Stromal cell of bone marrow (primary cell): ENCODE results near the gene SLC10A3.

Experiments used
- DNase-seq: peaks from one replicate; pipeline ENCODE4 v3.0.0-alpha.2; 2012; ENCODE audit warnings: low read depth

The SLC10A3 gene

GRCh38 chrX:154483325-154483724 is 7.1 kb downstream of the SLC10A3 start:
- DNase-seq: no peak

- no peak for DNase-seq
These were observed 7.6 kb downstream of the SLC10A3 start for GRCh38 chrX:154482786-154483185.

- DNase-seq: no peak
These were observed 8.4 kb downstream of the SLC10A3 start for GRCh38 chrX:154481911-154482601.

- no peak for DNase-seq
These were observed 9.2 kb downstream of the SLC10A3 start for GRCh38 chrX:154481195-154481594.

- peak; percentile 62 for DNase-seq
These were observed 11.5 kb downstream of the SLC10A3 start, which contains the start of gene LAGE3 for GRCh38 chrX:154478728-154479622. Gene LAGE3, minus strand, starts transcription at chrX:154479281. Its CDS starts 366 bp downstream, at chrX:154478915.

GRCh38 chrX:154477891-154478477 is 12.4 kb downstream of the SLC10A3 start:
- DNase-seq: no peak

GRCh38 chrX:154476821-154477220 is 13.6 kb downstream of the SLC10A3 start:
- DNase-seq: no peak

GRCh38 chrX:154473683-154474082 is 16.7 kb downstream of the SLC10A3 start:
- no peak for DNase-seq

- no peak for DNase-seq
These were observed 17.5 kb downstream of the SLC10A3 start for GRCh38 chrX:154472685-154473632.

GRCh38 chrX:154471839-154472684 is 18.4 kb downstream of the SLC10A3 start:
- no peak for DNase-seq

GRCh38 chrX:154470914-154471568 is 19.4 kb downstream of the SLC10A3 start:
- no peak for DNase-seq

GRCh38 chrX:154470434-154470833 is 20.0 kb downstream of the SLC10A3 start:
- DNase-seq: no peak

- no peak for DNase-seq
These were observed 20.5 kb downstream of the SLC10A3 start for GRCh38 chrX:154469880-154470279.

- DNase-seq: no peak
These were observed 21.3 kb downstream of the SLC10A3 start for GRCh38 chrX:154469114-154469513.

- DNase-seq: no peak
These were observed 22.2 kb downstream of the SLC10A3 start for GRCh38 chrX:154468217-154468616.

GRCh38 chrX:154467556-154467955 is 22.9 kb downstream of the SLC10A3 start:
- no peak for DNase-seq

GRCh38 chrX:154466907-154467306 is 23.5 kb downstream of the SLC10A3 start:
- no peak for DNase-seq

- DNase-seq: no peak
These were observed 24.4 kb downstream of the SLC10A3 start for GRCh38 chrX:154466036-154466435.

- DNase-seq: no peak
These were observed 24.8 kb downstream of the SLC10A3 start for GRCh38 chrX:154465601-154466000.

- no peak for DNase-seq
These were observed 25.5 kb downstream of the SLC10A3 start for GRCh38 chrX:154464806-154465365.
